IMR-90 (cell line): ENCODE data around the gene TMEM271. TPM values are rescaled to one million over a fixed set of nuclear protein-coding genes. Genes with fewer than 3 reads are reported as not detected.

ENCODE experiments used
- ATAC-seq: fragments of 200-7000 bp; cut with Tn5 transposase; 2 replicates; pipeline ENCODE4 v1.9.1; 2020; ENCODE audit warnings: low read depth, mild to moderate bottlenecking, moderate library complexity
- BruUV-seq: library from RNA; stranded (reverse); fragments of 400-500 nt; replicated peaks from 2 replicates; lab custom pipeline; 2021; lab: Mats Ljungman, UMichigan
- CTCF ChIA-PET: fragments of 300-600 bp; formaldehyde crosslinking; extraction: SDS; loops from one replicate; lab custom pipeline; 2021; ENCODE audit warnings: antibody characterized with exemption; lab: Yijun Ruan, JAX
- POLR2A ChIA-PET: fragments of 300-600 bp; sonication (Branson Sonifier 250); formaldehyde crosslinking; loops from one replicate; lab custom pipeline; 2022; ENCODE audit warnings: antibody characterized with exemption; ENCODE audit not compliant: unreplicated experiment; lab: Charles Lee
- DNase-seq: peaks from one replicate; pipeline ENCODE4 v3.0.0; 2013
- H2AFZ ChIP-seq: replicated peaks from 2 replicates; pipeline ENCODE3; 2013; ENCODE audit warnings: low read length, mild to moderate bottlenecking; ENCODE audit not compliant: poor library complexity
- H2AK5ac ChIP-seq: 2 replicates; pipeline ENCODE4 v1.6.1; 2013; ENCODE audit warnings: low read depth, low read length, inconsistent platforms
- H2AK9ac ChIP-seq: replicated peaks from 2 replicates; pipeline ENCODE3; 2013; ENCODE audit warnings: mild to moderate bottlenecking, low read depth, low read length, moderate library complexity; ENCODE audit not compliant: poor library complexity
- H2BK120ac ChIP-seq: 2 replicates; pipeline ENCODE4 v1.6.1; 2013; ENCODE audit warnings: low read depth, low read length, inconsistent platforms
- H2BK15ac ChIP-seq: 3 replicates; pipeline ENCODE4 v1.6.1; 2013; ENCODE audit warnings: low read depth, low read length, inconsistent platforms
- H2BK20ac ChIP-seq: 2 replicates; pipeline ENCODE4 v1.6.1; 2013; ENCODE audit warnings: low read depth, mild to moderate bottlenecking, inconsistent platforms, low read length, moderate library complexity
- H2BK5ac ChIP-seq: 2 replicates; pipeline ENCODE4 v1.6.1; 2013; ENCODE audit warnings: mild to moderate bottlenecking, low read depth, low read length, inconsistent platforms; ENCODE audit not compliant: poor library complexity, severe bottlenecking
- H3K14ac ChIP-seq: replicated peaks from 2 replicates; pipeline ENCODE4 v1.6.1; 2013; ENCODE audit warnings: low read depth, low read length, inconsistent platforms
- H3K18ac ChIP-seq: 2 replicates; pipeline ENCODE4 v1.6.1; 2013; ENCODE audit warnings: low read depth, low read length, control low read depth
- H3K23ac ChIP-seq: 2 replicates; pipeline ENCODE4 v1.6.1; 2013; ENCODE audit warnings: low read depth, low read length, inconsistent platforms
- H3K27ac ChIP-seq: 2 replicates; pipeline ENCODE4 v1.5.1; 2013; ENCODE audit warnings: mild to moderate bottlenecking, control low read depth, low read length; ENCODE audit not compliant: insufficient read depth
- H3K27me3 ChIP-seq: 2 replicates; pipeline ENCODE4 v1.6.1; 2013; ENCODE audit warnings: low read length; ENCODE audit not compliant: control insufficient read depth, insufficient read depth
- H3K36me3 ChIP-seq: 2 replicates; pipeline ENCODE4 v1.6.1; 2013; ENCODE audit warnings: low read length, mixed read lengths; ENCODE audit not compliant: control insufficient read depth, insufficient read depth
- H3K4ac ChIP-seq: 2 replicates; pipeline ENCODE4 v1.6.1; 2013; ENCODE audit warnings: low read depth, low read length, inconsistent platforms
- H3K4me1 ChIP-seq: 2 replicates; pipeline ENCODE4 v1.6.1; 2013; ENCODE audit warnings: low read length, mixed read lengths; ENCODE audit not compliant: control insufficient read depth, insufficient read depth
- H3K4me2 ChIP-seq: 2 replicates; pipeline ENCODE4 v1.6.1; 2013; ENCODE audit warnings: low read depth, mild to moderate bottlenecking, control low read depth, low read length, moderate library complexity
- H3K4me3 ChIP-seq: 2 replicates; pipeline ENCODE4 v1.5.1; 2013; ENCODE audit warnings: low read depth, mild to moderate bottlenecking, control low read depth, low read length, moderate library complexity; ENCODE audit not compliant: insufficient read depth
- H3K56ac ChIP-seq: 2 replicates; pipeline ENCODE4 v1.6.1; 2013; ENCODE audit warnings: low read length, inconsistent platforms; ENCODE audit not compliant: insufficient read depth; ENCODE audit errors: extremely low read depth
- H3K79me1 ChIP-seq, 2 experiments: 2 replicates each; pipeline ENCODE4 v1.6.1; 2013; ENCODE audit warnings: low read length in 2 of 2, inconsistent platforms in 1 of 2, low read depth in 1 of 2
- H3K9ac ChIP-seq: 2 replicates; pipeline ENCODE4 v1.6.1; 2013; ENCODE audit warnings: low read depth, low read length, control low read depth
- H3K9me1 ChIP-seq: 2 replicates; pipeline ENCODE4 v1.6.1; 2013; ENCODE audit warnings: low read length, inconsistent platforms; ENCODE audit not compliant: insufficient read depth
- H3K9me3 ChIP-seq: 2 replicates; pipeline ENCODE4 v1.6.1; 2013; ENCODE audit warnings: low read length; ENCODE audit not compliant: control insufficient read depth, insufficient read depth
- H4K20me1 ChIP-seq: 2 replicates; pipeline ENCODE4 v1.6.1; 2013; ENCODE audit warnings: low read length, inconsistent platforms; ENCODE audit not compliant: insufficient read depth
- H4K5ac ChIP-seq: 2 replicates; pipeline ENCODE4 v1.6.1; 2013; ENCODE audit warnings: mild to moderate bottlenecking, low read depth, low read length, control low read depth
- H4K8ac ChIP-seq, 2 experiments: 2 replicates each; pipeline ENCODE4 v1.6.1; 2013; ENCODE audit warnings: low read depth in 2 of 2, low read length in 2 of 2, control low read depth in 1 of 2, inconsistent platforms in 1 of 2
- H4K91ac ChIP-seq: 2 replicates; pipeline ENCODE4 v1.6.1; 2013; ENCODE audit warnings: low read depth, low read length, inconsistent platforms; ENCODE audit not compliant: insufficient read depth
- MAFK ChIP-seq: IDR thresholded peaks from 2 replicates; pipeline ENCODE4 v1.6.1; 2012; ENCODE audit warnings: low read depth, low read length, improper control_type of control experiment
- WGBS, 2 experiments: methylation state at CpG; one replicate each; pipeline versions ENCODE4 v1.1.5 to v1.1.7; 2013; ENCODE audit warnings: missing lambda C conversion rate in 2 of 2; ENCODE audit not compliant: insufficient read length in 1 of 2; ENCODE audit errors: extremely low coverage in 2 of 2; 5-methylcytosine and 5-hydroxymethylcytosine counted together
- dilution Hi-C: fragments of 300-500 bp; cut with HindIII; formaldehyde crosslinking; loops from one replicate; pipeline ENCODE4 v1.14.3; 2018; ENCODE audit warnings: low sequenced_read_pairs; ENCODE audit not compliant: unreplicated experiment
- in situ Hi-C: fragments of 300-500 bp; cut with MboI; formaldehyde crosslinking; loops from 3 replicates; pipeline ENCODE4 v1.14.3; 2019; ENCODE audit warnings: low sequenced_read_pairs, inconsistent platforms, mixed read lengths
- intact Hi-C: fragments of 100-400 bp; cut with micrococcal nuclease; formaldehyde crosslinking; loops from 2 replicates; pipeline ENCODE4 v1.10.0; 2022
- polyA plus RNA-seq, 3 experiments: library from polyadenylated mRNA; depleted of rRNA; stranded (reverse); fragments of >200 nt; gene quantifications; 2 replicates each; pipeline ENCODE4 v1.2.3, GENCODE V29; 2012; ENCODE audit warnings: low replicate concordance in 1 of 3
- total RNA-seq: library from RNA; depleted of rRNA; stranded (reverse); fragments of >200 nt; gene quantifications from 2 replicates; pipeline ENCODE4 v1.2.3, GENCODE V29; 2012

TMEM271 gene
- total and polyA plus RNA-seq, 2 of the 4 experiments (the other 2 are of a cell fraction) = not detected

DNA sequence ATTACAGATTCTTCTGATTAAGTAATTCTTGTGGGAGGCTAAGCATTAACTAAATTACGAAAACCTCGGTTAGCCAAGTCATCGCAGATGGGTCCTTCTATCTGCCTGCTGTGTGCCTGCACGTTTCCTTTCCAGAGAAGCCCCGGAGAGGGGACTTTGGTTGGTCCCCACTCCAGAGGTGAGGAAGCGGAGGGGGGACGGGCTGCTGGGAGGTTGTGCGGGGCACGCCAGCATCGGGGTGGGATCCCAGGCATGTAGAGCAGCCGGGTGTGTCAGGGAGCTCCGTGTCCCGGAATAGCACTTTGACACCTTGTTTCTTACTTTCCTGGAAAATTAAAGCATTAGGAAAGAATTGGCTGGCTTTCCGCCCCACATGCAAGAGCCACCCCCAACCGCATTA is 50.4 kb downstream of the TMEM271 start:
- Histone ChIP-seq H4K91ac (no peak overlapping the region), H3K4me1 (no peaks in the 10 kb centered on the region), H2BK120ac (no peak overlapping the region), H2BK5ac (no peak overlapping the region), H3K9ac (no peak overlapping the region), H3K56ac (no peak overlapping the region), H2BK20ac (no peak overlapping the region), H3K9me3 (no peaks in the 10 kb centered on the region), H3K14ac (no peak overlapping the region), H2BK15ac (no peak overlapping the region), H2AK9ac (no peak overlapping the region), H3K27me3 (no peaks in the 10 kb centered on the region), H3K4me2 (no peak overlapping the region), H2AK5ac (no peak overlapping the region), H3K4ac (no peak overlapping the region), H3K18ac (no peak overlapping the region), H3K79me1 (peaks cover 0 to 4% of the 10 kb centered on the region in 2 experiments; a peak in 2 of 4 replicates), H2AFZ (no peak overlapping the region), H4K8ac (no peak overlapping the region), H4K5ac (no peak overlapping the region), H3K27ac (no peak overlapping the region), H3K36me3 (peaks cover 58% of the 10 kb centered on the region), H3K4me3 (no peak overlapping the region), H4K20me1 (no peaks in the 10 kb centered on the region), H3K23ac (no peak overlapping the region), H3K9me1 (peaks cover 3% of the 10 kb centered on the region; the same call in 1 of the 2 replicates)
- ATAC-seq (no peak), DNase-seq (no peak)
- ChIA-PET POLR2A (no interaction called here), CTCF (no interaction called here)
- no peak for TF ChIP-seq MAFK
- intact Hi-C loops (no loop called here), in situ Hi-C loops (no loop called here), dilution Hi-C loops (no loop called here)
- no TSS peak for BruUV-seq
- WGBS, 2 experiments = 97% methylated on average over 5 of the region's 15 CpGs; no CpG with 5 or more reads in 1 of the 2 experiments
